Measurements from ENCODE around the gene CDC34. TPM values are rescaled to one million over a fixed set of nuclear protein-coding genes. Genes with fewer than 3 reads are reported as not detected.

Gene CDC34
- total and polyA plus RNA-seq, 4 donors: 19.2 to 83.8 (median 41.7) TPM

DNA sequence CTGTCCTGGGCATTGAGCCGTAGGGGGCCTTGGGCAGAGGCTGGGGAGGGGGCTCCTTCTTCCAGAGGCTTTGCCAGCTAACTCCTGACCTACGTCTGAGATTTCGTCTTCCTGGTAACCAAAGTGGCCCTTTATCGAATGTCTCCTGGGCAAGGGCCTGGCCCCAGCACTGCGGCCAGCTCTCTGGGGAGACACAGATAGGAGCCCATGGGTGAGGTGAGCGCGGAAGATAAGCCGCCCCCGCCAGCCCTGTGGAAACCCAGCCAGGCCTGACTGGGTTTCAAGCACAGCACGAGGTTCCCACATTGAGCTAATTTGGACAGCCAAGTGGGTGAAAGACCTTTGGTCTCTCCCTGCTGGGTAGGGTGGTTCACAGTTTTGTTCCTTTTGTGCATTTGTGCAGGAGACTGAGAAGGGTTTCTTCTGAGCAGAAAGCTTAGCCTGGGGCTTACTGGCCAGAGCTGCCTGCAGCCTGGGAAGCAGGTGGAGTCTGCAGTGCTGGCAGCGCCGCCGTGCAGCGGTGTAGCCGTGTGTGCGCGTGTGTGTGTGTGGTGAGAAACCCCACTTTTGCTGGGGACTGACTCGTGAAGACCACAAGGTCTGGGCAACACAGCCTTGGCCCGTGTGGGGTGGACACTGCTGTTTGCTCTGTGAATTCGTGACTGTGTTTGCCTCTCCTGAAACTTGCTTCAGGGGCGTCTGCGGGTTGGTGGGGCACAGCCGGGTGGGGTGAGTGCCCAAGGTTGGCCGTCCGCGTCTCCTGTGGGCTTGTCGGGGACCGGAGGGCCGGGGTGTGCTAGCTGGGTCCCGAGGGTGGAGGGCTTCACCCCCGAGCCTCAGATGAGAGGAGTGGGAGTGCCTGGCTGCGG, 43.3 kb downstream of the CDC34 start:
- DNase-seq (ENCODE audit: low spot score): peak; percentile 85
- no peaks in the 10 kb centered on the region for H3K9me3 ChIP-seq (ENCODE audit: control insufficient read depth in 4 of 4, low read length in 3 of 4)
- H3K4me1 ChIP-seq (ENCODE audit: control insufficient read depth in 4 of 4, insufficient read depth in 4 of 4, low read length in 3 of 4): peaks cover 23 to 40% (median 34%) of the 10 kb centered on the region in 4 donors
- peak overlapping the region; percentile 37 to 42 (median 38) for H3K4me3 ChIP-seq (ENCODE audit: low read depth in 1 of 3, low read length in 3 of 3)
- peaks cover 0 to 6% (median 2%) of the 10 kb centered on the region in 4 donors for H3K36me3 ChIP-seq (ENCODE audit: control insufficient read depth in 4 of 4, insufficient read depth in 3 of 4, low read depth in 1 of 4, low read length in 3 of 4)
- no peak for TF ChIP-seq JUND (IDR thresholded peaks at IDR 0.05)
- TF ChIP-seq NR2F2 (IDR thresholded peaks at IDR 0.05): no peak
- TF ChIP-seq CTCF (IDR thresholded peaks at IDR 0.05; ENCODE audit: low read depth, low read length, missing input control): no peak
- no peak for TF ChIP-seq FOXA2 (IDR thresholded peaks at IDR 0.05)
- no peak for TF ChIP-seq YY1 (IDR thresholded peaks at IDR 0.05)
- peak; percentile 50 to 82 for TF ChIP-seq RXRA (IDR thresholded peaks at IDR 0.05)
- no peak for TF ChIP-seq TAF1 (conservative IDR thresholded peaks at IDR 0.05)
- no peak for TF ChIP-seq GABPA (IDR thresholded peaks at IDR 0.05 in 1 of 2, conservative IDR thresholded peaks at IDR 0.05 in 1 of 2)
- no peak for TF ChIP-seq FOXA1 (IDR thresholded peaks at IDR 0.05)
- peak; percentile 45 for TF ChIP-seq REST (IDR thresholded peaks at IDR 0.05)
- TF ChIP-seq, protein P1, sequence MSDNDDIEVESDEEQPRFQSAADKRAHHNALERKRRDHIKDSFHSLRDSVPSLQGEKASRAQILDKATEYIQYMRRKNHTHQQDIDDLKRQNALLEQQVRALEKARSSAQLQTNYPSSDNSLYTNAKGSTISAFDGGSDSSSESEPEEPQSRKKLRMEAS (IDR thresholded peaks at IDR 0.05): no peak
- TF ChIP-seq, protein P2, sequence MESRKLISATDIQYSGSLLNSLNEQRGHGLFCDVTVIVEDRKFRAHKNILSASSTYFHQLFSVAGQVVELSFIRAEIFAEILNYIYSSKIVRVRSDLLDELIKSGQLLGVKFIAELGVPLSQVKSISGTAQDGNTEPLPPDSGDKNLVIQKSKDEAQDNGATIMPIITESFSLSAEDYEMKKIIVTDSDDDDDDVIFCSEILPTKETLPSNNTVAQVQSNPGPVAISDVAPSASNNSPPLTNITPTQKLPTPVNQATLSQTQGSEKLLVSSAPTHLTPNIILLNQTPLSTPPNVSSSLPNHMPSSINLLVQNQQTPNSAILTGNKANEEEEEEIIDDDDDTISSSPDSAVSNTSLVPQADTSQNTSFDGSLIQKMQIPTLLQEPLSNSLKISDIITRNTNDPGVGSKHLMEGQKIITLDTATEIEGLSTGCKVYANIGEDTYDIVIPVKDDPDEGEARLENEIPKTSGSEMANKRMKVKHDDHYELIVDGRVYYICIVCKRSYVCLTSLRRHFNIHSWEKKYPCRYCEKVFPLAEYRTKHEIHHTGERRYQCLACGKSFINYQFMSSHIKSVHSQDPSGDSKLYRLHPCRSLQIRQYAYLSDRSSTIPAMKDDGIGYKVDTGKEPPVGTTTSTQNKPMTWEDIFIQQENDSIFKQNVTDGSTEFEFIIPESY (IDR thresholded peaks at IDR 0.05): no peak
- TF ChIP-seq, protein P3, sequence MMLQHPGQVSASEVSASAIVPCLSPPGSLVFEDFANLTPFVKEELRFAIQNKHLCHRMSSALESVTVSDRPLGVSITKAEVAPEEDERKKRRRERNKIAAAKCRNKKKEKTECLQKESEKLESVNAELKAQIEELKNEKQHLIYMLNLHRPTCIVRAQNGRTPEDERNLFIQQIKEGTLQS (IDR thresholded peaks at IDR 0.05): no peak
- peak; percentile 36 for TF ChIP-seq SP1 (IDR thresholded peaks at IDR 0.05)
- no peak for TF ChIP-seq HNF4G (IDR thresholded peaks at IDR 0.05)
- peak; percentile 21 to 60 for TF ChIP-seq HNF4A (conservative IDR thresholded peaks at IDR 0.05)
- peak in 1 of 2 donors; percentile 4 for TF ChIP-seq RAD21 (IDR thresholded peaks at IDR 0.05)
- peak; percentile 81 to 91 for TF ChIP-seq EGR1 (IDR thresholded peaks at IDR 0.05; ENCODE audit: low read depth in 2 of 2)
- H3K27ac ChIP-seq (ENCODE audit: low read depth in 1 of 2, low read length in 2 of 2): peak overlapping the region; percentile 84 to 87
- H3K27me3 ChIP-seq (ENCODE audit: control insufficient read depth in 4 of 4, insufficient read depth in 4 of 4, low read length in 3 of 4): no peaks in the 10 kb centered on the region
- 21% methylated on average over 32 of the region's 32 CpGs for WGBS
- H3K9ac ChIP-seq (ENCODE audit: low read depth in 1 of 2, low read length in 2 of 2): peak overlapping the region in 1 of 2 donors; percentile 66

All from liver (tissue), 9 donors.